Peyer's patch (tissue), 4 donors: ENCODE measurements around the gene BCAN. TPM values are rescaled to one million over a fixed set of nuclear protein-coding genes. Genes with fewer than 3 reads are reported as not detected.
A peak's percentile ranks its signal among the peaks of the same experiment; 100 is the strongest.
"Not testable (repeated sequence)": the region's sequence is repeated elsewhere in the genome, so short reads cannot be mapped to it uniquely, and the experiment has no call there.

Experiments
- DNase-seq, 3 donors: peaks; one replicate each; pipeline ENCODE4 v3.0.0-alpha.2; 2017 to 2019
- H3K27ac ChIP-seq, 4 donors: fragments of 200-600 bp; sonication (generic); one replicate each; pipeline ENCODE4 v1.5.1; 2016 to 2019
- H3K27me3 ChIP-seq, 2 donors: fragments of 200-600 bp; sonication (generic); one replicate each; pipeline ENCODE4 v1.5.1; 2019
- H3K36me3 ChIP-seq, 3 donors: fragments of 200-600 bp; sonication (generic); one replicate each; pipeline ENCODE4 v1.5.1; 2016 to 2019
- H3K4me1 ChIP-seq, 4 donors: fragments of 200-600 bp; sonication (generic); one replicate each; pipeline ENCODE4 v1.5.1; 2016 to 2019
- H3K4me3 ChIP-seq, 4 donors: fragments of 200-600 bp; sonication (generic); 1 replicate in 3 of 4; 2 replicates in 1 of 4; pipeline ENCODE4 v1.5.1; 2016 to 2019; ENCODE audit warnings: mild to moderate bottlenecking in 1 of 4
- H3K9me3 ChIP-seq, 4 donors: fragments of 200-600 bp; sonication (generic); one replicate each; pipeline ENCODE4 v1.5.1; 2016 to 2019; ENCODE audit warnings: mild to moderate bottlenecking in 1 of 4
- POLR2A ChIP-seq, 2 donors: fragments of 450-650 bp; IDR thresholded peaks; one replicate each; pipeline ENCODE4 v1.5.1; 2017; ENCODE audit warnings: antibody characterized with exemption in 2 of 2, mild to moderate bottlenecking in 2 of 2, moderate library complexity in 2 of 2
- total RNA-seq, 4 donors: library from RNA; depleted of rRNA; stranded (reverse); fragments of >200 nt; gene quantifications; one replicate each; pipeline ENCODE4 v1.1.0, GENCODE V29; 2016
- TF ChIP-seq, protein P1 (sequence below), 6 experiments: fragments of 450-650 bp in 4 of 6; fragments of 200-600 bp in 2 of 6; sonication (generic) in 1 of 6; IDR thresholded peaks; one replicate each; pipeline ENCODE4 v1.5.1; 2017 to 2019; ENCODE audit warnings: antibody characterized with exemption in 6 of 6, mild to moderate bottlenecking in 3 of 6, moderate library complexity in 1 of 6

The BCAN gene
- total RNA-seq, 4 donors from 2014 or later, result 0.28 to 1.3 TPM; not detected in 2

GRCh38 chr1:156626079-156626438 is 15.9 kb upstream of the BCAN start:
- Histone ChIP-seq H3K4me1 (peaks cover 14 to 24% (median 20%) of the 10 kb centered on the region in 4 donors), H3K36me3 (no peaks in the 10 kb centered on the region), H3K4me3 (peak overlapping the region in 3 of 4 donors; percentile 46 to 55 (median 48)), H3K27me3 (peaks cover 0 to 21% of the 10 kb centered on the region in 2 donors), H3K27ac (peak overlapping the region in 1 of 4 donors; percentile 9), H3K9me3 (no peaks in the 10 kb centered on the region)
- DNase-seq, result no peak
- TF ChIP-seq, protein P1, sequence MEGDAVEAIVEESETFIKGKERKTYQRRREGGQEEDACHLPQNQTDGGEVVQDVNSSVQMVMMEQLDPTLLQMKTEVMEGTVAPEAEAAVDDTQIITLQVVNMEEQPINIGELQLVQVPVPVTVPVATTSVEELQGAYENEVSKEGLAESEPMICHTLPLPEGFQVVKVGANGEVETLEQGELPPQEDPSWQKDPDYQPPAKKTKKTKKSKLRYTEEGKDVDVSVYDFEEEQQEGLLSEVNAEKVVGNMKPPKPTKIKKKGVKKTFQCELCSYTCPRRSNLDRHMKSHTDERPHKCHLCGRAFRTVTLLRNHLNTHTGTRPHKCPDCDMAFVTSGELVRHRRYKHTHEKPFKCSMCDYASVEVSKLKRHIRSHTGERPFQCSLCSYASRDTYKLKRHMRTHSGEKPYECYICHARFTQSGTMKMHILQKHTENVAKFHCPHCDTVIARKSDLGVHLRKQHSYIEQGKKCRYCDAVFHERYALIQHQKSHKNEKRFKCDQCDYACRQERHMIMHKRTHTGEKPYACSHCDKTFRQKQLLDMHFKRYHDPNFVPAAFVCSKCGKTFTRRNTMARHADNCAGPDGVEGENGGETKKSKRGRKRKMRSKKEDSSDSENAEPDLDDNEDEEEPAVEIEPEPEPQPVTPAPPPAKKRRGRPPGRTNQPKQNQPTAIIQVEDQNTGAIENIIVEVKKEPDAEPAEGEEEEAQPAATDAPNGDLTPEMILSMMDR (IDR thresholded peaks at IDR 0.05), result no peak
- TF ChIP-seq POLR2A (IDR thresholded peaks at IDR 0.05), result no peak

GRCh38 chr1:156627313-156627880 is 14.5 kb upstream of the BCAN start:
- H3K9me3 ChIP-seq, result no peaks in the 10 kb centered on the region
- no peak for TF ChIP-seq POLR2A (IDR thresholded peaks at IDR 0.05)
- TF ChIP-seq, protein P1 (IDR thresholded peaks at IDR 0.05), result peak; percentile 33 to 78 (median 61)
- H3K4me3 ChIP-seq, result no peak overlapping the region
- peaks cover 0 to 21% of the 10 kb centered on the region in 2 donors for H3K27me3 ChIP-seq
- H3K27ac ChIP-seq, result no peak overlapping the region
- DNase-seq, result peak in 2 of 3 donors; percentile 31 to 73
- H3K4me1 ChIP-seq, result peaks cover 14 to 24% (median 20%) of the 10 kb centered on the region in 4 donors
- H3K36me3 ChIP-seq, result no peaks in the 10 kb centered on the region

DNA sequence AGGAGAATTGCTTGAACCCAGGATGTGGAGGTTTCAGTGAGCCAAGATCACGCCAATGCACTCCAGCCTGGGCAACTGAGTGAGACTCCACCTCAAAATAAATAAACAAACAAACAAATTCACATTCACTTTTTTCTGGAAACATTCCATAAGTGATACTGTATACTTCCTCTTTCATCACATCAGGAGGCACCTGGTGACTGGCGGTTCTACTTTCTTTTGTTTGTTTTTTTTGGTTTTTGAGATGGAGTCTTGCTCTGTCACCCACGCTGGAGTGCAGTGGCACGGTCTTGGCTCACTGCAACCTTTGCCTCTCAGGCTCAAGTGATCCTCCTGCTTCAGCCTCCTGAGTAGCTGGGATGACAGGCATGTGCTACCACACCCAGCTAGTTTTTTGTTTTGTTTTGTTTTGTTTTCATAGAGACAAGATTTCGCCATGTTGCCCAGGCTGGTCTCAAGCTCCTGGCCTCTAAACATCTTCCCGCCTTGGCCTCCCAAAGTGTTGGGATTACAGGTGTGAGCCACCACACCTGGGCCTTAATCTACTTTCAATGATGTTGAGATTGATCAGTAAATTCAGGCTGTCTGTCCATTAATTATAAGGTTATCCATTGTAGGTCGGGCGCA is 12.0 kb upstream of the BCAN start:
- no peaks in the 10 kb centered on the region for H3K9me3 ChIP-seq
- peaks cover 8 to 9% (median 8%) of the 10 kb centered on the region in 4 donors for H3K4me1 ChIP-seq
- H3K27ac ChIP-seq, result no peak overlapping the region
- H3K4me3 ChIP-seq, result no peak overlapping the region
- H3K27me3 ChIP-seq, result peaks cover 0 to 6% of the 10 kb centered on the region in 2 donors
- no peaks in the 10 kb centered on the region for H3K36me3 ChIP-seq
- TF ChIP-seq POLR2A (IDR thresholded peaks at IDR 0.05), result no peak
- TF ChIP-seq, protein P1 (IDR thresholded peaks at IDR 0.05), result no peak
- DNase-seq, result no peak

DNA sequence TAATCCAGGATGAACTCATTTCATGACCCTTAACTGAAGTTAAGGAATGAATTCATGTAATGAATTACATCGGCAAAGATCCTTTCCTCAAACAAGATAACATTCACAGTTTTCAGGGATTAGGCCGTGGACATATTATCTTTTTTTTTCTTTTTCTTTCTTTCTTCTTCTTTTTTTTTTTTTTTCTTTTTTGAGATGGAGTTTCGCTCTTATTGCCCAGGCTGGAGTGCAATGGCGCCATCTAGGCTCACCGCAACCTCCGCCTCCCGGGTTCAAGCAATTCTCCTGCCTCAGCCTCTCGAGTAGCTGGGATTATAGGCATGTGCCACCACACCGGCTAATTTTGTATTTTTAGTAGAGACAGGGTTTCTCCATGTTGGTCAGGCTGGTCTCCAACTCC is 10.8 kb upstream of the BCAN start:
- not testable (repeated sequence) for H3K27me3 ChIP-seq, H3K9me3 ChIP-seq, H3K36me3 ChIP-seq, H3K4me1 ChIP-seq, H3K4me3 ChIP-seq, H3K27ac ChIP-seq, DNase-seq

GRCh38 chr1:156632355-156632754 is 9.6 kb upstream of the BCAN start:
- Histone ChIP-seq H3K27me3 (no peaks in the 10 kb centered on the region), H3K27ac (no peak overlapping the region)
- no peak for DNase-seq

More at GRCh38 chr1:156632355-156632754, 9.6 kb upstream of the BCAN start:
- no peaks in the 10 kb centered on the region for H3K36me3 ChIP-seq
- H3K9me3 ChIP-seq, result no peaks in the 10 kb centered on the region
- no peak for TF ChIP-seq POLR2A (IDR thresholded peaks at IDR 0.05)
- TF ChIP-seq, protein P1 (IDR thresholded peaks at IDR 0.05), result no peak
- H3K4me1 ChIP-seq, result no peaks in the 10 kb centered on the region
- no peak overlapping the region for H3K4me3 ChIP-seq
